CD1c-positive myeloid dendritic cell (primary cell): ENCODE results near the gene RALGDS.
"Not testable (repeated sequence)": the region's sequence is repeated elsewhere in the genome, so short reads cannot be mapped to it uniquely, and the experiment has no call there.

ENCODE experiments used
- DNase-seq: peaks from one replicate; pipeline ENCODE4 v3.0.0-alpha.2; 2016; ENCODE audit errors: extremely low spot score

The RALGDS gene

GRCh38 chr9:133088146-133088750 lies 32.8 kb downstream of the RALGDS start:
- DNase-seq = no peak

- DNase-seq = no peak
Observed at GRCh38 chr9:133087429-133088145, 33.5 kb downstream of the RALGDS start.

- no peak for DNase-seq
Observed at GRCh38 chr9:133086894-133087293, 34.1 kb downstream of the RALGDS start.

- not testable (repeated sequence) for DNase-seq
Observed at GRCh38 chr9:133086212-133086860, 34.7 kb downstream of the RALGDS start.

GRCh38 chr9:133083688-133084087 lies 37.4 kb downstream of the RALGDS start:
- DNase-seq = not testable (repeated sequence)

GRCh38 chr9:133081957-133082644 lies 38.9 kb downstream of the RALGDS start:
- DNase-seq = not testable (repeated sequence)

GRCh38 chr9:133080786-133081779 lies 40.0 kb downstream of the RALGDS start:
- DNase-seq = not testable (repeated sequence)

GRCh38 chr9:133080161-133080560 lies 40.9 kb downstream of the RALGDS start:
- no peak for DNase-seq

GRCh38 chr9:133078486-133078885 lies 42.6 kb downstream of the RALGDS start:
- no peak for DNase-seq

- DNase-seq = no peak
Observed at GRCh38 chr9:133076691-133077090, 44.3 kb downstream of the RALGDS start.

GRCh38 chr9:133075925-133076630 lies 45.0 kb downstream of the RALGDS start:
- DNase-seq = no peak

- no peak for DNase-seq
Observed at GRCh38 chr9:133074111-133074651, 46.9 kb downstream of the RALGDS start.

- no peak for DNase-seq
Observed at GRCh38 chr9:133073086-133074014, 47.7 kb downstream of the RALGDS start.

GRCh38 chr9:133072210-133072609 lies 48.8 kb downstream of the RALGDS start:
- not testable (repeated sequence) for DNase-seq

GRCh38 chr9:133071484-133072150 lies 49.4 kb downstream of the RALGDS start:
- no peak for DNase-seq

- DNase-seq = not testable (repeated sequence)
Observed at GRCh38 chr9:133070985-133071384, 50.1 kb downstream of the RALGDS start.

- not testable (repeated sequence) for DNase-seq
Observed at GRCh38 chr9:133070500-133070961, 50.5 kb downstream of the RALGDS start.

- DNase-seq = not testable (repeated sequence)
Observed at GRCh38 chr9:133068431-133068830, 52.6 kb downstream of the RALGDS start.
